ENCODE measurements around the gene ERCC2. TPM values are rescaled to one million over a fixed set of nuclear protein-coding genes. Genes with fewer than 3 reads are reported as not detected.

ERCC2 gene
- total RNA-seq = 10.5 and 13.1 TPM in 2 replicates

DNA sequence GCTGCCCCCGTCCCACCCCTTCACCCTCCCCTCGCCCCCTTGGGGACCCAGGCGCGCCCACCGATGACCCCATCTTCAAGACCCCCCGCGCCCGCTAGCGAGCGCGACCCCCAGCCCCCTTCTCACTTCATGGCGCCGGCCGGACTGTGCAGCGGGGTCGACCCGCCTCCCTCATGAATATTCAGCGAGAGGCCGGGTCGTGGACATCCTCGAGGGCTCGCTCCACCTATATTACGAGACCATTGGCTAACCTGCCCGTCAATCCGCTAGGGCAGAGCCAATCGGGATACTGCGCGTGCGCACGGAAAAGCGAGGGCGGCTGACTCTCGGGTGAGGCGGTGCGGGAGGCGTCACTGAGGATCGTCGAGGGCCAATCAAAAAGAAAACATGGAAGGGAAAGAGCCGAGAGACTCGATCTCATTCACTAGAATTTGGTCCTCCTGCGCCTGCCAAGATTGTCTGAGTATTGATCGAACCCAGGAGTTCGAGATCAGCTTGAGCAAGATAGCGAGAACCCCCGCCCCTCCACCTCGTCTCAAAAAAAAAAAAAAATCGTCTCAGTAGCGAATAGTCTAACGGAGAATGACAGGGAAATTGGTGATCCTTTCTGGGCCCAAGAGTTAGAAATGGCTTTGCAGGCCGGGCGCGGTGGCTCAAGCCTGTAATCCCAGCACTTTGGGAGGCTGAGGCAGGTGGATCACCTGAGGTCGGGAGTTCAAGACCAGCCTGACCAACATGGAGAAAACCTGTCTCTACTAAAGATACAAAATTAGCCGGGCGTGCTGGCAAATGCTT is at the start of gene ERCC2:
ERCC2 (minus strand) TSS at position 164 of the 795 bp plus-strand sequence; CDS start at position 131, 33 bp downstream.

DNA sequence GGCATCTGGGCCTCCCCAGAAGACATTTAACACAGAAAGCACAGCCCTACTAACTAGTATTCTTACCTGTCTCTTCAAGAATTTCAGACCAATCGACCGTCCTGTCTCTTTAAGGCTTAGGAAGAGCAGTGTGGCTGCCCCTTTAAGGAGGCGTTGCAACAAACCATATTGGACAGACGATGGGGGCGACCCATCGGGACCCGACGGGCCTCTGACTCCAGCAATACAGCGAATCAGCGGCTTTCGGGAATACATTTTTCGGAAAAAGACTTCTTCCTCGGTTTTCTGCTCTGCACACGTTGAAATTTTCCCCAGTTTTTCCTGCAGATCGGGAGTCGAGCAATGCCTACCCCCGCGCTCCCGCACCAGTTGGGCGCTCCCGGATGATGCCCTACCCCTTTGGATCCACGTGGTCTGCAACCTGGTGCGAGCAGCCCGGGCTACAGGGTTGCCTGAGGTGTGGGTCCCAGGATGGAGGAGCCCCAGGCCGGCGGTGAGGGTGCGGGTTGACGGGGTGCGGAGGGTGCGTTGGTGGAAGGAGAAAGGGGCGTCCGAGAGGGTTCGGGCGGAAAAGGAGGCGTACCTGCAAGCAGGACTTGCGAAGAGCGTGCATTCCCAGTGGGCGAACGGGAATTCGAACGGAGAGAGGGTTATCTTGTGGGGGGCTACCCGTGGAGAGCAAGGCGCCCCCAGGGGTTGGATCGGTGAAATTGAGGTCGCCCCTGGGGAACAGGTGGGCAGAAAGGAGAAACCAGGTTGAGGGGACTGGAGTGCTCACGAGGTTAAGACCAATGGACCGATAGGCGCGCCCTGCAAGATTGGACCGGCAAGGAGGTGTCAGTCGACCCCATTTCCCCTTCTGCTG is 36.1 kb upstream of the ERCC2 start, which contains the start of gene POLR1G:
POLR1G (plus strand) TSS at position 419 of the 865 bp plus-strand sequence; CDS start at position 472, 53 bp downstream.

DNA sequence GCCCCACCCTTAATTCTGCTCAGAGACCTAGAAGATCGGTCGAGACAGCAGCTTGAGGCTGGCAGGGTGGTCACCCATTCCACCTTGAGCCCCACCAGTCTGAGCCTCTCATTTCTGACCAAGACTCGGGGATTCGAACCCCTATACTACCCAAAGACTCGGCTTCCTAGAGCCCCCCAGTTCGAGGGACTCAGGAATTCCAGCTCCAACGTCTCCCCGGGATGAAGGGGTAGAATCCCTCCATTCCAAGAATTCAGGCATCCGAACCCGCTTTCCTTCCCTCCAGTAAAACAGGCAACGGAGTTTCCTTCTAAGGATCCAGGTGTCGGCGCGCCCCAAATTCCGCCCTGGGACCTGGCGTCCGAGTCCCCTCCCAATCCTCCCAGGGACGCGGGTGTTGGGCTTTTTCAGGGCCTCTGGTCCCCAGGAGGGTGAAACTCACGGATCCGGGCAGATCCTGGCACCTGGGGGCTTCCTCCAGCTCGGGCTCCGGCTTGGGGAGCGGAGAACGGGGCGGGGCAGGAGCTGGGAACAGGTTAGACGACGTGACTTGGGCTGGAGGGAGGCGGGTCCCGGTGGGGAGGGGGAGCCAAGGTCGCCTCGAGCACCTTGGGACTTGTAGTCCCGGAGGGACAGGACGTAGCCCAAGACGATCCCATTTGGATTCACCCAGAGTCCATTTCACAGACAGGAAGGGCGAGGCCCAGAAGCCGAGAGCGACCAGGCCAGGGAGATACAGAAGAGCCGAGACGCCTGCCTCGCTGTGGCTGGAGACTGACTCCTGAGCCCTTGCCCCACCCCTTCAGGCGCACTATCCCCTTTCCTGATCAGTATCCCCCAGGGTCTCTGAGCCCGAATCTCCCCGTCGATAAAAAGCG is 34.4 kb upstream of the ERCC2 start, which contains the start of gene PPP1R13L:
PPP1R13L (minus strand) TSS at position 513 of the 878 bp plus-strand sequence. CDS start 6,751 bp downstream, outside the sequence.

DNA sequence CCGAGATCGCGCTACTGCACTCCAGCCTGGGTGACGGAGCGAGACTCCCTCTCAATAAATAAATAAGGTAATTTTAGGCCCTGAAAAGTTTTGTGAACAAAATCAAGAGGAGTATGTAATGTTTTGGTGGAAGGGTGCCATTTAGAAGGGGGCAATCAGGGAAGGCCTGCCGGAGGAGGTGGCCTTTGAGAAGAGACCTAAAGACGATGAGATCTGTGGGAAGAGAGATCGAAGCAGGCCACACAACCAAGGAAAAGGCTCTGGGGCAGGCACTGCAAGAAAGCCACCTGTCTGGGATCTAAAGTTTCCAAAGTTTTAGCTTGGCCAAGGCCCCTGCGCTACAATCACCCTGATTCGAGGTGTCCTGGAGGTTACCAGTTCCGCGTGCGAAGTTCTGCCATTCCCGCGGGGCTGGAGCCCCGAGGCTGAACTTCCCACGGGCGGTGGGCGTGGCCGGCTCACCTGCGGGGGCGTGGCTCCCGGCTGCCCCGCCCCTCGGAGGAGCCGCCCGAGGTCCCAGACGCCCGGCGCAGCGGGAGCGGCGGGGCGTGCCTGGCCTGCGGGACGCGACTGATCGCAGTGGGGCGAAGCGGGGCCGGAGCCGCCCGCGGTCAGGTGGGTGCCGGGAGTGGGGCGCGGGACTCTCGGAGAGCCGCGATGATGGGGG is 30.0 kb downstream of the ERCC2 start, which contains the start of gene KLC3:
KLC3 (plus strand) TSS at position 519 of the 667 bp plus-strand sequence. CDS start 4,792 bp downstream, outside the sequence.

DNA sequence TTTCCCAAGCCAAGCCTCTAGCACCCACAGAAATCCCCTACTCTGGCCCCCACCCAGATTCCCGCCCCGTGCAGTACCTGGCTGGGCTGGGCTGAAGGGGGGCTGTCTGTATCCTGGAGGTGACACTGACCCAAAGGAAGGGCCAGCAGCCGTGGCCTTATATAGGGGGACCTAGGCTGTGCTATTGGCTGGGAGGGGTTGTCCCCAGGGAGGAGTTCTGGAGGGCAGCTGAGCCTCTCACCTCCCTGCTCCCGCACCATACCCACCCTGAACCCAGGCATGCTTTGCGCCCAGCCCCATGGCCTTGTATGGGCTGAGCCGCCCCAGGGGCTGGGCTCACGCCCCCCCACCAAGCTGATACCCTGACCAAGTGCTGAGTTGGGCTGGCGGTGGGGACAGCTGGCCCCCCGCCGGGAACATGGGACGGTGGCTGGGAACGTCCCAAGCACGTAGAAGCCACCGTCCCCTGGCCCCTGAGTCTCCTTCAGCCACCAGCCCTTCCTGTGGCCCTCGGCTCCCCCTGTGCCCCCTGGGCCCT is 47.6 kb downstream of the ERCC2 start, which contains the start of gene CKM:
CKM (minus strand) TSS at position 132 of the 538 bp plus-strand sequence. CDS start 3,162 bp downstream, outside the sequence.

Other genes with a start within 250 kb of the ERCC2 start
- gene NKPD1, start 209.6 kb downstream of the ERCC2 start, total RNA-seq = 0.11 and 0.17 TPM in 2 replicates
- gene TRAPPC6A, start 192.3 kb downstream of the ERCC2 start, total RNA-seq = 40.7 and 44.5 TPM in 2 replicates
- gene BLOC1S3, start 191.8 kb downstream of the ERCC2 start, total RNA-seq = 2.3 and 3.3 TPM in 2 replicates
- gene EXOC3L2, start 125.2 kb downstream of the ERCC2 start, total RNA-seq = 0.54 and 1.3 TPM in 2 replicates
- gene MARK4, start 119.3 kb downstream of the ERCC2 start, total RNA-seq = 14.7 and 15.1 TPM in 2 replicates
- gene CKM, start 47.7 kb downstream of the ERCC2 start, total RNA-seq = not detected in 2 replicates
- gene KLC3, start 29.8 kb downstream of the ERCC2 start, total RNA-seq = 0.43 TPM in 2 replicates
- 8.4 and 14.7 TPM in 2 replicates for gene PPP1R13L, start 34.5 kb upstream of the ERCC2 start, total RNA-seq
- gene POLR1G, start 36.1 kb upstream of the ERCC2 start, total RNA-seq = 5.6 and 7.1 TPM in 2 replicates
- 41.5 and 50.4 TPM in 2 replicates for gene ERCC1, start 53.3 kb upstream of the ERCC2 start, total RNA-seq
- gene FOSB, start 97.4 kb upstream of the ERCC2 start, total RNA-seq = 16.9 and 90.1 TPM in 2 replicates
- gene RTN2, start 126.5 kb upstream of the ERCC2 start, total RNA-seq = 8.8 and 15.4 TPM in 2 replicates
- 0.52 and 0.54 TPM in 2 replicates for gene PPM1N, start 127.9 kb upstream of the ERCC2 start, total RNA-seq
- 42.6 and 49.3 TPM in 2 replicates for gene VASP, start 136.9 kb upstream of the ERCC2 start, total RNA-seq
- 4.9 and 5.2 TPM in 2 replicates for gene OPA3, start 214.2 kb upstream of the ERCC2 start, total RNA-seq
- gene GPR4, start 231.6 kb upstream of the ERCC2 start, total RNA-seq = 0.86 and 1.3 TPM in 2 replicates